ENCODE data around the gene TULP3. TPM values are rescaled to one million over a fixed set of nuclear protein-coding genes. Genes with fewer than 3 reads are reported as not detected.

Gene TULP3
- total RNA-seq, 1 experiment from 2014 or later = 17.6 TPM

DNA sequence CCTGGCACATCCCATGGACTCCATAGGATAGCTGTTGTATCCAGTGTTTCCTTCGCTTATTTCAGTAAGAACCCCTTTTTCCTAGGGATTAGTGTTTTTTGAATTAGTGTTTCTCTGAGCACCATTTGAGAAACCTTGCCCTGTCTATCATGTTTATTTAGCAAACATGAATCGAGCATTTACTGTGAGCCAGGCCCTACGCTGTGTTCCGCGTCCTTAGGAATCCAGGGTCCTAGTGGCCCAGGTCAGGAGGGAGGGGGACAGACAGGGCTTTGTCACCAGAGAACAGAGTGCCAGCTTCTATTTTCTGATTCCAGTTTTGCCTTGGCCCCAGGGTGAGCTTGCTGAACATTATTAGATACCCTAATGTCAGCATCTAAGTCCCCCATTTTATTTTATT is 71.0 kb downstream of the TULP3 start:
- no peak for DNase-seq (ENCODE audit: extremely low read depth, low read depth)

DNA sequence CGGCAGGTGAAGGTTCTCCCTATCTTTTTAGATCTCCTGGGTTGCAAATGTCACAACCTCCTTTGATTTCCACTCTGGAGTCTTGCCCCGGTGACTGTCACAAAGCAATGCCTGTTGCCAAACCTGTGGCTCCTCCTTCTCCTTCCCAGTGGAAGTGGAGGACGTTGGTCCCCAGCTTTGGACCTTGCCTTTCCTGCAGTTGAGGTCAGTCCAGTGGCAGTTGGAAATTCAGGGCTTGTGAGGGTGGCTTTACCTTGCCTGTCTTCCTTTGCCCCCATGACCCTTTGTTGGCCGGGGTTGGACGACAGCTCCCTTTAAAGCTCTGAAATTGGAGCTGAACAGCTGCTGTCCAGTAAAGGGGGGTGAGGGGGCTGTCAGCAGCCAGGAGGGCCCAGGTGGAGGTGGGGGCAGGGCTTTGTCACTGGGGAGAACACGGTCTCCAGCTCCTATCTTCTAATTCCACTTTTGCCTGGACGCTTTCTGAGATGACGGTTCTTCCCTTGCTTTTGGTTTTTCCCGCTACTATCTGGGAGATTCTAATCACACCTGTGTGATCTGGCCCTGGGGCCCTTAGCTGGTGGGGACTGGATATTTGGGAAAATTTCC is 72.6 kb downstream of the TULP3 start:
- DNase-seq (ENCODE audit: extremely low read depth, low read depth) = no peak

DNA sequence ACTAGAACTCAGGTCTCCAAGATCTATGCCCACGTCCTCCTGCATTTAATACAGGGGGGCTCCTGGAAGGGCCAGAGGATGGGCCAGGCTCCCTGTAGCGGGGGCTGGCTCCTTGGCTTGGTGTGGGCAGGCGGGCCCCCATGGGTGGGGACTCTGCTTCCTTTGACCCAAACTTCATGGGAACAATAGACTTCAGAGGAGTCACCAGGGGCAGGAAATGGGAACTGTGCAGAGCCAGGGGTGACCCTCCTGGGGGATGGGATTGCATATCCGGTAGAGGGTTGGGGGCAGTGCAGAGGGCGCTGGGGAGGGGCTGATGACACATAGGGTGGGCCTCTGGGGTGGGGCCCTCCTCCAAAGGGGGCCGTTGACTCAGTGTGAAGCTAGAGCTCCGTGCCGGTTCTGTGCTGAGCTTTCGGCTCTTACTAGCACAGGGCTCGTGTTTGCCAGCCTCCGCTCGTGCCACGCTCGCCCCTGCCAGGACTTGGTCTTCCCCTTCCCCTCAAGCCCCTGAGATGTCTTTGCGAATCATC is 73.1 kb downstream of the TULP3 start:
- no peak for DNase-seq (ENCODE audit: extremely low read depth, low read depth)

DNA sequence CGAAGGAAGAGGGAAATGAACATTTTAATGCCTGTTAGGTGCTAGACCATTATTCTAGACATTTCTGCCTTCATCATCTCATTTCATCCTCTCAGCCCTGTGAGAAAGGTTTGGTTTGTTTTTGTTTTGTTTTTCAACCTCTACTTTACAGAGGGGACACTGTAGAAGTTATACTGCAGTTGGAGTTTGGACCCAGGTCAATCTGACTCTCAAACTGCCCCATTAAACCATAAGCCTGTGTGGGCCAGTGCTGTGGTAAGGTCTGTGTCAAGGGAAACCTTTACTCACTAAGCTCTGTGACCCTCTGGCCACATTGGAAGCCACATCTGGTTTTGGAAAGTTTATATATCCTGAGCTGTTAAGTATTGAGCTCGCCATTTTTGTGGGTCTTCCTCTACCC is 77.0 kb downstream of the TULP3 start:
- no peak for DNase-seq (ENCODE audit: extremely low read depth, low read depth)

DNA sequence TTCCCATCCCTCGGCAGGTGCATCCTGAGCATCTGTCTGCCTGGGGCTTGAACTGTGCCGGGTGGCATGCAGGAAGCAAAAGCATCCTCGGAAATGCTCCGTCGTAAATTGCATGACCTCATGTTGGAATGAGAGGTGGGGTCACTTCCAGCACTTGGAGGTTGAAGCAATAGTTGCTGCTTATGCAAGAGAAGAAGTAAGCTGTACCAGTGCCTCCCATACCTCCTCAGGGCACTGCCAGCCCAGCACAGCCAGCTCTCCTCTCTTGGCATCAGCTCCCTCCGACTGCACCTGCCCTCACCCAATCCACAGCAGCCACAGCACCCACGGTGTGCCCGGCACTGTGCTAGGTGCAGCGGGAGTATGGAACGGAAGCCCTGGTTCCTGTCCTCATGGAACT is 80.1 kb downstream of the TULP3 start:
- no peak for DNase-seq (ENCODE audit: extremely low read depth, low read depth)

DNA sequence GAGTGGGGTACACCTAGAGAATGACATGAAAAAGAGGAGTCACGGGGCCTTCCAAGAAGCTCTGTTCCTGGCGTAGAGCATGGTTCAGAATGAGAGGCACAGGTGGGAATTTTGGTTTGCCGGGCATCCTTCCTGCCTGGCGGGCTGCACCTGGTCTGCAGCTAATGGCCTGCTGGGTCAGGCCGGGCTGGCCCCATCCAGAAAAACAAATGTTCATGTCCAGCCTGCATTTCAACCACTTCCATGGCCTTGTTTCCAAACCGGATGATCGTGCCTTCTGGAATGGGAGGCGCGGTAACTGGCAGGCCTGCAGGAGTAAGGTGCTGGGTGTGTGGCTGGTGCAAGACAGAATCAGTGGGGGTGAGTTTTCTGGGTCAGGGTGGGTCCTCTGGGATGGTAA is 82.9 kb downstream of the TULP3 start:
- no peak for DNase-seq (ENCODE audit: extremely low read depth, low read depth)

DNA sequence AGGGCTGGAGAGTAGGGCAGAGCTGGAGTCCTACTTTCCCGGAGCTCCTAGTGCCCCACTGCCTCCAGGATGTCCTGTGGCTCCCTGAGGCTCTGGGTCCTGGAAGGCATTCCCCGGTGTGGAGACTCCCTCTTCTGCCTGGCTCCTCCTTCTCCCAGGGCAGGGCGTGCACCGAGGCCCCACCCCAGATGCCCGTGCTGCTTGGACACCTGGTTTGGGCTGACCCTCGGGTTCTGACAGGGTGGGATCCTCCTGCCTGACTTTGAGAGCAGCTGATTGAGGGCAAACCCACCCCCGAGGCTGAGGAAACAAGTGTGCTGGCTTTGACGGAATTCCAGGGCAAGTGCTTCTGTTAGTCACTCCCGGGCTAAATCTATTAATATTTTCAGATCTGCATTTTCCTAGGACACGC is 83.9 kb downstream of the TULP3 start:
- DNase-seq (ENCODE audit: extremely low read depth, low read depth) = no peak

DNA sequence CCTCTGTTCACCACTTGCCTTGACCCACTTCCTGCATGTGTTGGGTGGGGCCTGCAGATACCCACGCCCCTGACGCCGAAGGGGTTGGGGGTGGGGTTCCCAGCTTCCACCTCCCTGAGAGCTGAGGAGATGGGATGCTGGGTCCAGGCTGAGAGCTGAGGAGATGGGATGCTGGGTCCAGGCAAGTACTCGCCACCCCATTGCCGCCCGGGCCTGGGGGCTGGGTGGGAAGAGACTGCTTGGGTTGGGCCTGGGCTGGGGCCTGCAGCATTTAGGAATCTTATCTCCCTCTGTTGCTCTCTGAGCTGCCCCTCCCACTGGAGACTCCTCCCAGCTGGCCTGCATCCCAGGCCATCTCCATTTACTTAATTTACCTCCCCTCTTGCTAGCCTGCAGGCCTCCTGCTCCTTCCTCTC is 85.9 kb downstream of the TULP3 start:
- DNase-seq (ENCODE audit: extremely low read depth, low read depth) = no peak

DNA sequence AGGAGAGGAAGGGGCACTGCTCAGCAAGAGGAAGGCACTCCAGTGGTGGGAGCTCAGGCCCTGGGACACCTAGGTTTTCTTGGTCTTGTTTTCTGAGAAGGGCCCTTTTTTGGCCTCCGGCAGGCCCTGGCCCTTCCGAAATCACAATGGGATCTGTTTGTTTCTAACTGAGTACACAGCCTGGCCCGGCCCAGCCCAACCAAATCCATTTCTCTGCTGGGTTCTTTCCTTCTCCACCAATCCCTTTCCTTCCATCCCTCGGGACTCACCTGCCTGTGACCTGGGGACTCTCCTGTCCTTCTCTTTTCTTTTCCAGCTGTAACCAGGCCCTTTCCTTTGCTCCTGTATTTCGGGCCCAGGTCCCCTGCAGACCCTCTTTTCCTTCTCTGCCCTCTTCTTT is 87.1 kb downstream of the TULP3 start:
- no peak for DNase-seq (ENCODE audit: extremely low read depth, low read depth)

DNA sequence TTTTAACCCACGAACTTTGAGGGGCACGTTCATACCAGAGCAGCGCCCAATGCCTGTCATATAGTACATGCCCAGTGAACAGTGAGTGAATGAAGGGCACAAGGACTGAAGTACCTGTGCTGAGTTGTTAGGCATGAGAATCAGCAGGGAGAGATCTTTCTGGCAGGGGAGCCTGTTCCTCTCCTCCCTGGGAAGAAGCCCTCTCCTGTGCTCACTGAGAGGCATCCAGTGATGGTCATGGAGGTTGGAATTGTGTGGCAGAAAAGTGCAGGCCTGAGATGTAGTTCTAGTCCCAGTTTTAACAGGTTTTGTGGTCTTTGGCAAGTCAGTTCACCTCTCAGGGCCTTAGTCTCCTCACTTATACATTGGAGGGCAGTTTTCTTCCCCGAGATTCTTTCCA is 89.1 kb downstream of the TULP3 start:
- DNase-seq (ENCODE audit: extremely low read depth, low read depth) = no peak

DNA sequence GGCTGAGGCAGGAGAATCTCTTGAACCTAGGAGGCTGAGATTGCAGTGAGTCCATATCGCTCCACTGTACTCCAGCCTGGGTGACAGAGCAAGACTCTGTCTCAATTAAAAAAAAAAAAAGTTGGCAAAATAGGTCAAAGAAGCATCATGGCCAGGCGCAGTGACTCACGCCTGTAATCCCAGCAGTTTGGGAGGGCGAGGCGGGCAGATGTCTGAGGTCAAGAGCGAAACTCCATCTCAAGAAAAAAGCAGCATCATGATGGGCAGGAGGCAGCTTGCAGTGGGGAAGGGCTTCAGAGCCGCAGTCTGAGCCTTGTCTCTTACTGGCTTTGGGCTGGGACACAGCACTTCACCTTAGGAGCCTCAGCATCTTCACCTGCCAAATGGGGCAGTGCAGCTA is 89.9 kb downstream of the TULP3 start:
- DNase-seq (ENCODE audit: extremely low read depth, low read depth) = no peak

DNA sequence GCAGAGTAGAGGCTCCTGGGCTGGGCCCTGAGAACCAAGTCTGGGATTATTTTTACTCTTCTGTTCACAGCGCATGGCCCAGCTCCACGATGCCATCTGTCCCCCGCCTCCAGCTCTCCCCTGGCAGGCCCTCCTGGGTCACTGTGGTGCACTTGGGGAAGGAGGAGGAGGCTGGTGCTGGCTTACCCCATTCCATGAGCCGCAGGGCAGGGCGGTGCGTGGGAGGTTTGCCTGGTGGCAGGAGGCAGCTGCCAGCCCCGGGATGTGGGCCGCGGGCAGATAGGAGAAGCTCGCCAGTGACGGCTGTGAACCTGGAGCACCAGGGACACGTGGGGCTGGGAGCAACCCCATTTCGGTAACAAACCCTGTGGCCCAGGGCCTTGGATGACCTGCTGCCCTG is 91.7 kb downstream of the TULP3 start:
- DNase-seq (ENCODE audit: extremely low read depth, low read depth) = no peak

DNA sequence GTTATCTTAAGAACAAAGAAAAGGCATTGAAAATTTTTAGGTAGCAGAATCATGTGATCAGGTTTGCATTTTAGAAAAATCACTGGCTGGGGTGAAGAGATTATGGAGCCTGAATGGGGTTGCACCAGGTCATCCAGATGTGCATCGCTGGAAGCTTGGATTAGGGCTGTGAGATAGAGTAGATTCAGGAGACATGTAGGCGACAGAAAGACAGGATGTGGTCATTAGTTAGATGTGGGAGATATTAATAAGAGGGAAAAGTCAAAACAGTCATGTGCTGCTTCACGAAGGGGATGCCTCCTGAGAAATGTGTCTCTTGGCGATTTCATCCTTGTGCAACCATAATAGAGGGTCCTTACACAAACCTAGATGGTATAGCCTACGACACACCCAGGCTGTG is 93.6 kb downstream of the TULP3 start:
- no peak for DNase-seq (ENCODE audit: extremely low read depth, low read depth)

DNA sequence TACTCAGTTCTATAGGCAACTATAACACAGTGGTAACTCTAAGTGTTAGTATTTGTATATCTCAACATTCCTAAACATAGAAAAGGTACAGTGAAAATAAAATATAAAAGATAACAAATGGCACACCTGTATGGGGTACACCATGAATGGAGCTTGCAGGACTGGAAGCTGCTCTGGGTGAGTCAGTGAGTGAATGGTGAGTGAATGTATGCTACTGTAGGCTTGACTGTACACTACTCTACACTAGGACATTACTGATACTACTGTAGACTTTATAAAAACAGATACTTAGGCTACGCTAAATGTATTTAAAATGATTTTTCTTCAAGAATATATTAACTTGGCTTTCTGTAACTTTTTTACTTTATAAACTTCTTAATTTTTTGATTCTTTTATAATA is 94.0 kb downstream of the TULP3 start:
- DNase-seq (ENCODE audit: extremely low read depth, low read depth) = no peak

DNA sequence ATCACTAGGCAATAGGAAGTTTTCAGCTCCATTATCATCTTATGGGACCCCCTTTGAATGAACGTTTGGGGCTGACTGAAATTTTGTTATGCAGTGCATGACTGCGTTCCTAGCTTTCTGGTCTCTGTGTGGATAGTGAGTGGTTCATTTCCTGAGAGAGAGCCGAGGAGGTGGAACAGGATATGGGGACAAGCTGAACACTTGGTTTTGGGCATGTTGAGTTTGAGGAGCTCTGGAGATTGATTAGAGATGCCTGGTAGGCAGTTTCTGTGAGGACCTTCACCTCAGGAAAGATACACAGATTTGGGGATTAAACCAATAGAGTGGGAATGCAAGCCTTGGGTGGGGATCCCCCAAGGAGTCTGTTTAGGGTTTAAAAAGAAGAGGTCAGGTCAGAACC is 96.2 kb downstream of the TULP3 start:
- no peak for DNase-seq (ENCODE audit: extremely low read depth, low read depth)

DNA sequence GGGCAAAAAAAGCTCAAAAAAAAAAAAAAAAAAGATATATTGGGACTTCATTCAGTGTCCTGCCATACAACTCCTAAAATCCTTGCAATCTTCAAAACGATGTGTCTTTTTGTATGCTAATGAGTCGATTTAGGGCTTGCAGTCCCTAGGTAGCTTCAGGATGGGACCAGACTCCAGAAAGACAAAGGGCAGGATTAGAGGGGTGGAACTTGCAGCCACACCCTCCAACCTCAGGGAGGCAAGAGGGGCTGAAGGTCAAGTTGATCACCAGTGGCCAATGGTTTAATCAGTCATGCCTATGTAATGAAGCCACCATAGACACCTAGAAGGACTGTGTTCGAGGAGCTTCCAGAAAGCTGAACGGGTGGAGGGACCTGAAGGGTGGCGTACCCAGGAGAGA is 97.8 kb downstream of the TULP3 start:
- no peak for DNase-seq (ENCODE audit: extremely low read depth, low read depth)

Small RNAs within 50 kb of the gene (small RNA-seq; reads per million reads assigned to genes)
- 0 reads per million in 2 experiments for gene RNU6-1315P

Other genes starting within 250 kb of the TULP3 start
- 41.8 and 47.7 TPM in 2 replicates for gene FKBP4, start 95.9 kb upstream of the TULP3 start, total RNA-seq (2014; rRNA removed; shearing (Covaris generic))
- gene ITFG2, start 78.2 kb upstream of the TULP3 start, total RNA-seq (2014; rRNA removed; shearing (Covaris generic)) = 8.7 and 10.0 TPM in 2 replicates
- gene NRIP2, start 55.9 kb upstream of the TULP3 start, total RNA-seq (2014; rRNA removed; shearing (Covaris generic)) = not detected in 2 replicates
- gene TEX52, start 33.9 kb upstream of the TULP3 start, total RNA-seq (2014; rRNA removed; shearing (Covaris generic)) = not detected in 2 replicates
- gene FOXM1, start 13.7 kb upstream of the TULP3 start, total RNA-seq (2014; rRNA removed; shearing (Covaris generic)) = 23.8 and 28.1 TPM in 2 replicates
- 39.5 and 41.2 TPM in 2 replicates for gene RHNO1, start 13.7 kb upstream of the TULP3 start, total RNA-seq (2014; rRNA removed; shearing (Covaris generic))
- gene TEAD4, start 68.5 kb downstream of the TULP3 start, total RNA-seq (2014; rRNA removed; shearing (Covaris generic)) = 18.3 and 22.9 TPM in 2 replicates
- 3.2 and 7.0 TPM in 2 replicates for gene TSPAN9, start 186.5 kb downstream of the TULP3 start, total RNA-seq (2014; rRNA removed; shearing (Covaris generic))